ENCODE results near the gene TMEM39B. TPM values are rescaled to one million over a fixed set of nuclear protein-coding genes. Genes with fewer than 3 reads are reported as not detected.

Gene TMEM39B
- total RNA-seq, 1 donor from 2014 or later = 13.3 TPM

DNA sequence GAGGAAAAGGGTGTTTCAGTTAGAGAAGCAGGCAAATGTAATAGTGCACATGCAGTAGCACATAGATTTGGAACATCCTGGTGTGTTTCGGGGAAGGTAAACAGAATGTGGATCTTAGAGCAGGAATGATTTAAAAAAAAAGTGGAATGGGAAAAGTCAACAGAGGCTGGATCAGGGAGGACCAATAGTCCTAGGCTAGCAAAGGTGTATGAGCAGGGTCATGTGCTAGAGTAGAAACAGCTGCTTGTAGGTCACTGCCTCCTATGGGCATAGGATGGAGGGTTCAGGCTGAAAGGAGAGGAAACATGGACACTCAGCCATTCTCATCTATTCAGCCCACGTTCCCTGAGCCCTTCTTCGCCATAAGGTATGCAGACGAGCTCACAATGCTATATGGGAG lies 31.4 kb downstream of the TMEM39B start:
- peaks cover 6% of the 10 kb centered on the region for H3K36me3 ChIP-seq (ENCODE audit: insufficient read depth, low read length)
- H3K4me1 ChIP-seq (ENCODE audit: insufficient read depth, low read length) = peaks cover 12% of the 10 kb centered on the region
- Mint-ChIP-seq H3K4me3 (ENCODE audit: unreplicated experiment) (no peak overlapping the region), H3K9me3 (ENCODE audit: unreplicated experiment) (no peaks in the 10 kb centered on the region), H3K27me3 (ENCODE audit: low read depth, unreplicated experiment) (no peaks in the 10 kb centered on the region), H3K27ac (ENCODE audit: unreplicated experiment) (no peak overlapping the region), H3K36me3 (ENCODE audit: low read depth, unreplicated experiment) (peaks cover 15% of the 10 kb centered on the region), H3K4me1 (ENCODE audit: low read depth, unreplicated experiment) (peaks cover 21% of the 10 kb centered on the region)
- peaks cover 12% of the 10 kb centered on the region for H4K20me1 ChIP-seq (ENCODE audit: insufficient read depth, low read length)
- TF ChIP-seq, protein P1, sequence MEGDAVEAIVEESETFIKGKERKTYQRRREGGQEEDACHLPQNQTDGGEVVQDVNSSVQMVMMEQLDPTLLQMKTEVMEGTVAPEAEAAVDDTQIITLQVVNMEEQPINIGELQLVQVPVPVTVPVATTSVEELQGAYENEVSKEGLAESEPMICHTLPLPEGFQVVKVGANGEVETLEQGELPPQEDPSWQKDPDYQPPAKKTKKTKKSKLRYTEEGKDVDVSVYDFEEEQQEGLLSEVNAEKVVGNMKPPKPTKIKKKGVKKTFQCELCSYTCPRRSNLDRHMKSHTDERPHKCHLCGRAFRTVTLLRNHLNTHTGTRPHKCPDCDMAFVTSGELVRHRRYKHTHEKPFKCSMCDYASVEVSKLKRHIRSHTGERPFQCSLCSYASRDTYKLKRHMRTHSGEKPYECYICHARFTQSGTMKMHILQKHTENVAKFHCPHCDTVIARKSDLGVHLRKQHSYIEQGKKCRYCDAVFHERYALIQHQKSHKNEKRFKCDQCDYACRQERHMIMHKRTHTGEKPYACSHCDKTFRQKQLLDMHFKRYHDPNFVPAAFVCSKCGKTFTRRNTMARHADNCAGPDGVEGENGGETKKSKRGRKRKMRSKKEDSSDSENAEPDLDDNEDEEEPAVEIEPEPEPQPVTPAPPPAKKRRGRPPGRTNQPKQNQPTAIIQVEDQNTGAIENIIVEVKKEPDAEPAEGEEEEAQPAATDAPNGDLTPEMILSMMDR (IDR thresholded peaks at IDR 0.05; ENCODE audit: insufficient read depth, low read depth, low read length) = no peak
- TF ChIP-seq EZH2 (IDR thresholded peaks at IDR 0.05; ENCODE audit: insufficient read depth, low read length) = no peak
- no peaks in the 10 kb centered on the region for H3K9me3 ChIP-seq (ENCODE audit: insufficient read depth, low read depth, low read length)
- no peak overlapping the region for H3K27ac ChIP-seq (ENCODE audit: low read depth, low read length)
- no peak for FAIRE-seq
- no peak overlapping the region for H2AFZ ChIP-seq (ENCODE audit: low read depth, low read length)
- H3K4me3 ChIP-seq (ENCODE audit: insufficient read depth, low read depth, low read length) = no peak overlapping the region
- H3K79me2 ChIP-seq (ENCODE audit: insufficient read depth, low read length) = peaks cover 15% of the 10 kb centered on the region
- H3K4me2 ChIP-seq (ENCODE audit: low read length) = no peak overlapping the region
- DNase-seq (ENCODE audit: low read depth) = no peak
- no peaks in the 10 kb centered on the region for H3K27me3 ChIP-seq (ENCODE audit: insufficient read depth, low read length)
- no peak overlapping the region for H3K9ac ChIP-seq (ENCODE audit: low read length)

DNA sequence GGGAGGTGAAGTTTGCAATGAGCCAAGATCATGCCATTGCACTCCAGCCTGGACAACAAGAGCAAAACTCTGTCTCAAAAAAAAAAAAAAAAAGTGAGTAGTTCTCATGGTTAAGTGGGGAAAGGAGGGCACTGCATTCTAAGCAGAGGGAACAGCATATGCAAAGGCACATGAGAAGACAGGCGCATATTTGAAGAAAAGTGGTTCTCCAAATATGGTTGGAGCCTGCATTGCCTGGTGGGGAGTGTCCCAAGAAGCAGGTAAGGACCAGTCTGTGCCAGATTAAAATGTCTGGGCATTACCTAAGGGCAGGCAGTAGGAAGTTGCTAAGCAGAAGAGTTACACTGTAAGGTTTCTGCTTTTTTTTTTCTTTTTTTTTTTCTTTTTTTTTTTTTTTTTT lies 32.6 kb downstream of the TMEM39B start:
- H3K4me2 ChIP-seq (ENCODE audit: low read length) = no peak overlapping the region
- Mint-ChIP-seq H3K4me1 (ENCODE audit: low read depth, unreplicated experiment) (peaks cover 21% of the 10 kb centered on the region), H3K36me3 (ENCODE audit: low read depth, unreplicated experiment) (peaks cover 15% of the 10 kb centered on the region), H3K4me3 (ENCODE audit: unreplicated experiment) (no peak overlapping the region), H3K27me3 (ENCODE audit: low read depth, unreplicated experiment) (no peaks in the 10 kb centered on the region), H3K9me3 (ENCODE audit: unreplicated experiment) (no peaks in the 10 kb centered on the region), H3K27ac (ENCODE audit: unreplicated experiment) (no peak overlapping the region)
- no peak for TF ChIP-seq EZH2 (IDR thresholded peaks at IDR 0.05; ENCODE audit: insufficient read depth, low read length)
- TF ChIP-seq, protein P1 (IDR thresholded peaks at IDR 0.05; ENCODE audit: insufficient read depth, low read depth, low read length) = no peak
- H3K27me3 ChIP-seq (ENCODE audit: insufficient read depth, low read length) = no peaks in the 10 kb centered on the region
- H4K20me1 ChIP-seq (ENCODE audit: insufficient read depth, low read length) = peaks cover 24% of the 10 kb centered on the region
- peaks cover 1% of the 10 kb centered on the region for H3K36me3 ChIP-seq (ENCODE audit: insufficient read depth, low read length)
- H3K79me2 ChIP-seq (ENCODE audit: insufficient read depth, low read length) = peaks cover 27% of the 10 kb centered on the region
- no peak for FAIRE-seq
- H3K9me3 ChIP-seq (ENCODE audit: insufficient read depth, low read depth, low read length) = no peaks in the 10 kb centered on the region
- no peak overlapping the region for H2AFZ ChIP-seq (ENCODE audit: low read depth, low read length)
- no peak overlapping the region for H3K4me3 ChIP-seq (ENCODE audit: insufficient read depth, low read depth, low read length)
- H3K27ac ChIP-seq (ENCODE audit: low read depth, low read length) = no peak overlapping the region
- peaks cover 14% of the 10 kb centered on the region for H3K4me1 ChIP-seq (ENCODE audit: insufficient read depth, low read length)
- H3K9ac ChIP-seq (ENCODE audit: low read length) = no peak overlapping the region
- DNase-seq (ENCODE audit: low read depth) = no peak

DNA sequence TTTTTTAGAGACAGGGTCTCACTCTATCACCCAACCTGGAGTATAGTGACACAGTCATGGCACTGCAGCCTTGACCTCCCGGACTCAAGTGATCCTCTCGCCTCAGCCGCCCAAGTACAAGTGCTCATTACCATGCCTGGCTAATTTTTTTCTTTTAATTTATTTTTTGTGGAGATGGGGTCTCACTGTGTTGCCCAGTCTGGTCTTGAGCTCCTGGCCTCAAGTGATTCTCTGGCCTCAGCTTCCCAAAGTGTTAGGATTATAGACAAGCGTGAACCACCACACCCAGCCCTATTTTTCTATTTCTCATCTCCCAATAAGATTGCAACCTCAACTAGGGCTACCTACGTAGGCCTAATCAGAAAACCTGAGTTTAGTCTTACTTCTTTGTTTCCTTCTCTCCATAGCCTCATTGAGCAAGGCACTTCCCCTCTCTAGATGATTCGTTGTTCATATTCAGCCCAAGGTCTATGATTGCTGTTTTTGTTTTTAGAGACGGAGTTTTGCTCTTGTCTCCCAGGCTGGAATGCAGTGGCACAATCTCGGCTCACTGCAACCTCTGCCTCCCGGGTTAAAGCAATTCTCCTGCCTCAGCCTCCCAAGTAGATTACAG lies 34.0 kb downstream of the TMEM39B start:
- H3K36me3 Mint-ChIP-seq (ENCODE audit: low read depth, unreplicated experiment) = peaks cover 11% of the 10 kb centered on the region
- no peak for TF ChIP-seq EZH2 (IDR thresholded peaks at IDR 0.05; ENCODE audit: insufficient read depth, low read length)
- TF ChIP-seq, protein P1 (IDR thresholded peaks at IDR 0.05; ENCODE audit: insufficient read depth, low read depth, low read length) = no peak
- no peak overlapping the region for H3K4me3 ChIP-seq (ENCODE audit: insufficient read depth, low read depth, low read length)
- no peak overlapping the region for H3K27ac ChIP-seq (ENCODE audit: low read depth, low read length)
- H2AFZ ChIP-seq (ENCODE audit: low read depth, low read length) = no peak overlapping the region
- no peaks in the 10 kb centered on the region for H3K9me3 Mint-ChIP-seq (ENCODE audit: unreplicated experiment)
- no peaks in the 10 kb centered on the region for H3K27me3 ChIP-seq (ENCODE audit: insufficient read depth, low read length)
- H3K9ac ChIP-seq (ENCODE audit: low read length) = no peak overlapping the region
- H3K27me3 Mint-ChIP-seq (ENCODE audit: low read depth, unreplicated experiment) = no peaks in the 10 kb centered on the region
- H3K79me2 ChIP-seq (ENCODE audit: insufficient read depth, low read length) = peaks cover 41% of the 10 kb centered on the region
- peaks cover 38% of the 10 kb centered on the region for H4K20me1 ChIP-seq (ENCODE audit: insufficient read depth, low read length)
- FAIRE-seq = no peak
- DNase-seq (ENCODE audit: low read depth) = no peak
- H3K9me3 ChIP-seq (ENCODE audit: insufficient read depth, low read depth, low read length) = no peaks in the 10 kb centered on the region
- H3K4me3 Mint-ChIP-seq (ENCODE audit: unreplicated experiment) = peak overlapping the region; percentile 12
- no peak overlapping the region for H3K4me2 ChIP-seq (ENCODE audit: low read length)
- no peaks in the 10 kb centered on the region for H3K36me3 ChIP-seq (ENCODE audit: insufficient read depth, low read length)
- peaks cover 7% of the 10 kb centered on the region for H3K4me1 Mint-ChIP-seq (ENCODE audit: low read depth, unreplicated experiment)
- peaks cover 6% of the 10 kb centered on the region for H3K4me1 ChIP-seq (ENCODE audit: insufficient read depth, low read length)
- H3K27ac Mint-ChIP-seq (ENCODE audit: unreplicated experiment) = peak overlapping the region; percentile 2
